Measurements from ENCODE around the gene CYB561. TPM values are rescaled to one million over a fixed set of nuclear protein-coding genes. Genes with fewer than 3 reads are reported as not detected.

CYB561 gene
- total and polyA plus RNA-seq, 9 of the 15 experiments (the other 6 are each of a cell fraction or from before 2014, with no cell fraction given), result 4.0 to 30.8 (median 17.4) TPM

DNA sequence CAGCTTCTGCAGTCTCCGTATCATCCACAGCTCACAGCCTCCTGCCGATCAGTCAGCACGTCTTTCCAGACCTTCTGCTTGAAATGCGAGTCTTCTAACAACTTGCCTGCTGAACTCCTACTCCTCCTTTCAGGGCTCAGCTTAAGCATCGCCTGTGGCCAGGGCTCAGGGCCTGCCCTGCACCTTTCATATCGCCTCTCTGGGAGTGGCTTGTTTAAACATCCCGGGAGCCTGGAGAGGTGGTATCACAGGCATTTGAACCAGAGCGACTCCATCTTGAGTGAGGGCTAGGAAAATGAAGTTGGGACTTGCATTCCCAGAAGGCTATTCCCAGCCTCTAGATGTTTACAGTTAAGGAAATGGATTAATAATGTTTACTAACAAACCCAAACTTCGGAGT is 13.9 kb upstream of the CYB561 start (continued):
- TF ChIP-seq ZBTB26 (CRISPR knock-in tag; IDR thresholded peaks at IDR 0.05) (peak; percentile 53; the same call in 1 of the 2 replicates), ZNF584 (CRISPR knock-in tag; IDR thresholded peaks at IDR 0.05; ENCODE audit: low read depth) (peak; percentile 98), ZNF79 (CRISPR knock-in tag; IDR thresholded peaks at IDR 0.05; ENCODE audit: low read depth) (peak; percentile 81), NFE2L1 (tag; IDR thresholded peaks at IDR 0.05; ENCODE audit: borderline replicate concordance, low read depth) (no peak), HBP1 (CRISPR knock-in tag; IDR thresholded peaks at IDR 0.05) (peak; percentile 84; the same call in 1 of the 2 replicates), ZNF253 (CRISPR knock-in tag; conservative IDR thresholded peaks at IDR 0.05) (no peak), ZNF398 (CRISPR knock-in tag; IDR thresholded peaks at IDR 0.05) (peak; percentile 70; the same call in 1 of the 2 replicates), NR2C2 (CRISPR knock-in tag; IDR thresholded peaks at IDR 0.05) (no peak), NR2C2 (tag; IDR thresholded peaks at IDR 0.05) (no peak; the same call in 1 of the 2 replicates), MCM2 (IDR thresholded peaks at IDR 0.05; ENCODE audit: low read depth) (no peak), ELK3 (CRISPR knock-in tag; IDR thresholded peaks at IDR 0.05) (no peak), GATA2 (CRISPR knock-in tag; IDR thresholded peaks at IDR 0.05) (no peak), GTF2F1 (IDR thresholded peaks at IDR 0.05; ENCODE audit: low read depth, low read length) (no peak), CBX2 (IDR thresholded peaks at IDR 0.05; ENCODE audit: insufficient read depth, low read length, poor library complexity, severe bottlenecking) (no peak)
- TF ChIP-seq, protein P1, sequence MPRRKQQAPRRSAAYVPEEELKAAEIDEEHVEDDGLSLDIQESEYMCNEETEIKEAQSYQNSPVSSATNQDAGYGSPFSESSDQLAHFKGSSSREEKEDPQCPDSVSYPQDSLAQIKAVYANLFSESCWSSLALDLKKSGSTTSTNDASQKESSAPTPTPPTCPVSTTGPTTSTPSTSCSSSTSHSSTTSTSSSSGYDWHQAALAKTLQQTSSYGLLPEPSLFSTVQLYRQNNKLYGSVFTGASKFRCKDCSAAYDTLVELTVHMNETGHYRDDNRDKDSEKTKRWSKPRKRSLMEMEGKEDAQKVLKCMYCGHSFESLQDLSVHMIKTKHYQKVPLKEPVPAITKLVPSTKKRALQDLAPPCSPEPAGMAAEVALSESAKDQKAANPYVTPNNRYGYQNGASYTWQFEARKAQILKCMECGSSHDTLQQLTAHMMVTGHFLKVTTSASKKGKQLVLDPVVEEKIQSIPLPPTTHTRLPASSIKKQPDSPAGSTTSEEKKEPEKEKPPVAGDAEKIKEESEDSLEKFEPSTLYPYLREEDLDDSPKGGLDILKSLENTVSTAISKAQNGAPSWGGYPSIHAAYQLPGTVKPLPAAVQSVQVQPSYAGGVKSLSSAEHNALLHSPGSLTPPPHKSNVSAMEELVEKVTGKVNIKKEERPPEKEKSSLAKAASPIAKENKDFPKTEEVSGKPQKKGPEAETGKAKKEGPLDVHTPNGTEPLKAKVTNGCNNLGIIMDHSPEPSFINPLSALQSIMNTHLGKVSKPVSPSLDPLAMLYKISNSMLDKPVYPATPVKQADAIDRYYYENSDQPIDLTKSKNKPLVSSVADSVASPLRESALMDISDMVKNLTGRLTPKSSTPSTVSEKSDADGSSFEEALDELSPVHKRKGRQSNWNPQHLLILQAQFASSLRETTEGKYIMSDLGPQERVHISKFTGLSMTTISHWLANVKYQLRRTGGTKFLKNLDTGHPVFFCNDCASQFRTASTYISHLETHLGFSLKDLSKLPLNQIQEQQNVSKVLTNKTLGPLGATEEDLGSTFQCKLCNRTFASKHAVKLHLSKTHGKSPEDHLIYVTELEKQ (CRISPR knock-in tag; IDR thresholded peaks at IDR 0.05), result peak; percentile 85
- TF ChIP-seq, protein P2, sequence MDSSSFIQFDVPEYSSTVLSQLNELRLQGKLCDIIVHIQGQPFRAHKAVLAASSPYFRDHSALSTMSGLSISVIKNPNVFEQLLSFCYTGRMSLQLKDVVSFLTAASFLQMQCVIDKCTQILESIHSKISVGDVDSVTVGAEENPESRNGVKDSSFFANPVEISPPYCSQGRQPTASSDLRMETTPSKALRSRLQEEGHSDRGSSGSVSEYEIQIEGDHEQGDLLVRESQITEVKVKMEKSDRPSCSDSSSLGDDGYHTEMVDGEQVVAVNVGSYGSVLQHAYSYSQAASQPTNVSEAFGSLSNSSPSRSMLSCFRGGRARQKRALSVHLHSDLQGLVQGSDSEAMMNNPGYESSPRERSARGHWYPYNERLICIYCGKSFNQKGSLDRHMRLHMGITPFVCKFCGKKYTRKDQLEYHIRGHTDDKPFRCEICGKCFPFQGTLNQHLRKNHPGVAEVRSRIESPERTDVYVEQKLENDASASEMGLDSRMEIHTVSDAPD (CRISPR knock-in tag; IDR thresholded peaks at IDR 0.05), result 0 out of 2 replicates have a peak, but pooled peaks have one; percentile 82
